Measurements from ENCODE around the gene CD59.

- TF ChIP-seq POLR2AphosphoS5 (IDR thresholded peaks at IDR 0.05; ENCODE audit: low read depth, low read length) (no peak), POLR2A (IDR thresholded peaks at IDR 0.05; ENCODE audit: low read depth, low read length) (no peak), TAF1 (IDR thresholded peaks at IDR 0.05; ENCODE audit: borderline replicate concordance, low read depth, low read length) (no peak)
Observed at GRCh38 chr11:33684003-33684706, 52.1 kb downstream of the CD59 start.
